ENCODE data around the gene INPP5D.

Gene INPP5D

GRCh38 chr2:233115121-233115520, 55.0 kb downstream of the INPP5D start:
- 86 to 91% methylated on average over 7 of the region's 7 CpGs for WGBS, 2 experiments
- no peaks in the 10 kb centered on the region for H3K27me3 ChIP-seq (ENCODE audit: control insufficient read depth, insufficient read depth, low read length, poor library complexity, severe bottlenecking)

GRCh38 chr2:233115741-233116140, 55.6 kb downstream of the INPP5D start:
- H3K27me3 ChIP-seq (ENCODE audit: control insufficient read depth, insufficient read depth, low read length, poor library complexity, severe bottlenecking): no peaks in the 10 kb centered on the region
- no peaks in the 10 kb centered on the region for H3K36me3 ChIP-seq (ENCODE audit: control insufficient read depth, insufficient read depth, low read length)
- no peak overlapping the region for H3K27ac ChIP-seq (ENCODE audit: insufficient read depth, low read depth, low read length, poor library complexity, severe bottlenecking)
- no peaks in the 10 kb centered on the region for H3K9me3 ChIP-seq (ENCODE audit: control insufficient read depth, low read length)
- H3K4me1 ChIP-seq (ENCODE audit: control insufficient read depth, insufficient read depth, low read length): no peaks in the 10 kb centered on the region
- 87 to 90% methylated on average over 2 of the region's 2 CpGs for WGBS, 2 experiments
- no peak overlapping the region for H3K4me3 ChIP-seq (ENCODE audit: insufficient read depth, low read depth, low read length)

More at GRCh38 chr2:233115121-233115520, 55.0 kb downstream of the INPP5D start:
- Histone ChIP-seq H3K27ac (ENCODE audit: insufficient read depth, low read depth, low read length, poor library complexity, severe bottlenecking) (no peak overlapping the region), H3K4me1 (ENCODE audit: control insufficient read depth, insufficient read depth, low read length) (no peaks in the 10 kb centered on the region), H3K4me3 (ENCODE audit: insufficient read depth, low read depth, low read length) (no peak overlapping the region), H3K36me3 (ENCODE audit: control insufficient read depth, insufficient read depth, low read length) (no peaks in the 10 kb centered on the region), H3K9me3 (ENCODE audit: control insufficient read depth, low read length) (no peaks in the 10 kb centered on the region)

- WGBS, 2 experiments: 88 to 89% methylated on average over 18 of the region's 18 CpGs
- no peak overlapping the region for H3K4me3 ChIP-seq (ENCODE audit: insufficient read depth, low read depth, low read length)
- H3K36me3 ChIP-seq (ENCODE audit: control insufficient read depth, insufficient read depth, low read length): no peaks in the 10 kb centered on the region
Observed at GRCh38 chr2:233116946-233117345, 56.8 kb downstream of the INPP5D start.

GRCh38 chr2:233117351-233117750, 57.2 kb downstream of the INPP5D start:
- 79 to 83% methylated on average over 13 of the region's 13 CpGs for WGBS, 2 experiments
- no peaks in the 10 kb centered on the region for H3K27me3 ChIP-seq (ENCODE audit: control insufficient read depth, insufficient read depth, low read length, poor library complexity, severe bottlenecking)
- H3K27ac ChIP-seq (ENCODE audit: insufficient read depth, low read depth, low read length, poor library complexity, severe bottlenecking): no peak overlapping the region
- no peaks in the 10 kb centered on the region for H3K4me1 ChIP-seq (ENCODE audit: control insufficient read depth, insufficient read depth, low read length)
- no peaks in the 10 kb centered on the region for H3K36me3 ChIP-seq (ENCODE audit: control insufficient read depth, insufficient read depth, low read length)
- H3K9me3 ChIP-seq (ENCODE audit: control insufficient read depth, low read length): no peaks in the 10 kb centered on the region
- H3K4me3 ChIP-seq (ENCODE audit: insufficient read depth, low read depth, low read length): no peak overlapping the region

More at GRCh38 chr2:233116946-233117345, 56.8 kb downstream of the INPP5D start:
- Histone ChIP-seq H3K27me3 (ENCODE audit: control insufficient read depth, insufficient read depth, low read length, poor library complexity, severe bottlenecking) (no peaks in the 10 kb centered on the region), H3K4me1 (ENCODE audit: control insufficient read depth, insufficient read depth, low read length) (no peaks in the 10 kb centered on the region), H3K9me3 (ENCODE audit: control insufficient read depth, low read length) (no peaks in the 10 kb centered on the region), H3K27ac (ENCODE audit: insufficient read depth, low read depth, low read length, poor library complexity, severe bottlenecking) (no peak overlapping the region)

- no peaks in the 10 kb centered on the region for H3K27me3 ChIP-seq (ENCODE audit: control insufficient read depth, insufficient read depth, low read length, poor library complexity, severe bottlenecking)
- no peak overlapping the region for H3K4me3 ChIP-seq (ENCODE audit: insufficient read depth, low read depth, low read length)
- no peaks in the 10 kb centered on the region for H3K36me3 ChIP-seq (ENCODE audit: control insufficient read depth, insufficient read depth, low read length)
- 89 to 93% methylated on average over 12 of the region's 12 CpGs for WGBS, 2 experiments
- H3K27ac ChIP-seq (ENCODE audit: insufficient read depth, low read depth, low read length, poor library complexity, severe bottlenecking): no peak overlapping the region
- H3K9me3 ChIP-seq (ENCODE audit: control insufficient read depth, low read length): no peaks in the 10 kb centered on the region
- H3K4me1 ChIP-seq (ENCODE audit: control insufficient read depth, insufficient read depth, low read length): no peaks in the 10 kb centered on the region
Observed at GRCh38 chr2:233117811-233118647, 57.9 kb downstream of the INPP5D start.

- no peak overlapping the region for H3K4me3 ChIP-seq (ENCODE audit: insufficient read depth, low read depth, low read length)
- no peaks in the 10 kb centered on the region for H3K36me3 ChIP-seq (ENCODE audit: control insufficient read depth, insufficient read depth, low read length)
- 92 to 94% methylated on average over 9 of the region's 9 CpGs for WGBS, 2 experiments
- H3K4me1 ChIP-seq (ENCODE audit: control insufficient read depth, insufficient read depth, low read length): no peaks in the 10 kb centered on the region
- no peaks in the 10 kb centered on the region for H3K27me3 ChIP-seq (ENCODE audit: control insufficient read depth, insufficient read depth, low read length, poor library complexity, severe bottlenecking)
- no peak overlapping the region for H3K27ac ChIP-seq (ENCODE audit: insufficient read depth, low read depth, low read length, poor library complexity, severe bottlenecking)
- no peaks in the 10 kb centered on the region for H3K9me3 ChIP-seq (ENCODE audit: control insufficient read depth, low read length)
Observed at GRCh38 chr2:233118648-233119000, 58.5 kb downstream of the INPP5D start.

- Histone ChIP-seq H3K36me3 (ENCODE audit: control insufficient read depth, insufficient read depth, low read length) (no peaks in the 10 kb centered on the region), H3K4me3 (ENCODE audit: insufficient read depth, low read depth, low read length) (no peak overlapping the region), H3K27ac (ENCODE audit: insufficient read depth, low read depth, low read length, poor library complexity, severe bottlenecking) (no peak overlapping the region), H3K4me1 (ENCODE audit: control insufficient read depth, insufficient read depth, low read length) (no peaks in the 10 kb centered on the region), H3K27me3 (ENCODE audit: control insufficient read depth, insufficient read depth, low read length, poor library complexity, severe bottlenecking) (no peaks in the 10 kb centered on the region), H3K9me3 (ENCODE audit: control insufficient read depth, low read length) (no peaks in the 10 kb centered on the region)
- WGBS, 2 experiments: 95 to 96% methylated on average over 7 to 8 of the region's 8 CpGs
Observed at GRCh38 chr2:233119123-233119522, 59.0 kb downstream of the INPP5D start.

- Histone ChIP-seq H3K27me3 (ENCODE audit: control insufficient read depth, insufficient read depth, low read length, poor library complexity, severe bottlenecking) (no peaks in the 10 kb centered on the region), H3K36me3 (ENCODE audit: control insufficient read depth, insufficient read depth, low read length) (no peaks in the 10 kb centered on the region), H3K4me3 (ENCODE audit: insufficient read depth, low read depth, low read length) (no peak overlapping the region), H3K4me1 (ENCODE audit: control insufficient read depth, insufficient read depth, low read length) (no peaks in the 10 kb centered on the region), H3K27ac (ENCODE audit: insufficient read depth, low read depth, low read length, poor library complexity, severe bottlenecking) (no peak overlapping the region), H3K9me3 (ENCODE audit: control insufficient read depth, low read length) (no peaks in the 10 kb centered on the region)
- 94 to 95% methylated on average over 7 of the region's 7 CpGs for WGBS, 2 experiments
Observed at GRCh38 chr2:233119806-233120205, 59.7 kb downstream of the INPP5D start.

GRCh38 chr2:233120459-233120858, 60.3 kb downstream of the INPP5D start:
- Histone ChIP-seq H3K36me3 (ENCODE audit: control insufficient read depth, insufficient read depth, low read length) (no peaks in the 10 kb centered on the region), H3K4me1 (ENCODE audit: control insufficient read depth, insufficient read depth, low read length) (no peaks in the 10 kb centered on the region), H3K27ac (ENCODE audit: insufficient read depth, low read depth, low read length, poor library complexity, severe bottlenecking) (no peak overlapping the region), H3K9me3 (ENCODE audit: control insufficient read depth, low read length) (no peaks in the 10 kb centered on the region), H3K4me3 (ENCODE audit: insufficient read depth, low read depth, low read length) (no peak overlapping the region), H3K27me3 (ENCODE audit: control insufficient read depth, insufficient read depth, low read length, poor library complexity, severe bottlenecking) (no peaks in the 10 kb centered on the region)
- 93 to 95% methylated on average over 2 of the region's 2 CpGs for WGBS, 2 experiments

- no peak overlapping the region for H3K4me3 ChIP-seq (ENCODE audit: insufficient read depth, low read depth, low read length)
- no peak overlapping the region for H3K27ac ChIP-seq (ENCODE audit: insufficient read depth, low read depth, low read length, poor library complexity, severe bottlenecking)
- H3K27me3 ChIP-seq (ENCODE audit: control insufficient read depth, insufficient read depth, low read length, poor library complexity, severe bottlenecking): no peaks in the 10 kb centered on the region
- no peaks in the 10 kb centered on the region for H3K36me3 ChIP-seq (ENCODE audit: control insufficient read depth, insufficient read depth, low read length)
- H3K4me1 ChIP-seq (ENCODE audit: control insufficient read depth, insufficient read depth, low read length): no peaks in the 10 kb centered on the region
- WGBS, 2 experiments: 90% methylated on average over 13 of the region's 13 CpGs
- no peaks in the 10 kb centered on the region for H3K9me3 ChIP-seq (ENCODE audit: control insufficient read depth, low read length)
Observed at GRCh38 chr2:233121856-233122255, 61.7 kb downstream of the INPP5D start.

All from ectodermal cell (in vitro differentiated cells).